Measurements from ENCODE around the gene ZNF609.

Gene ZNF609

GRCh38 chr15:64678126-64678819 lies 217.9 kb downstream of the ZNF609 start:
- DNase-seq: no peak

GRCh38 chr15:64680097-64680496 lies 219.7 kb downstream of the ZNF609 start:
- DNase-seq: no peak

GRCh38 chr15:64681424-64682024 lies 221.1 kb downstream of the ZNF609 start:
- DNase-seq: no peak

GRCh38 chr15:64682255-64682654 lies 221.9 kb downstream of the ZNF609 start:
- DNase-seq: no peak

GRCh38 chr15:64683378-64683777 lies 223.0 kb downstream of the ZNF609 start:
- no peak for DNase-seq

DNA sequence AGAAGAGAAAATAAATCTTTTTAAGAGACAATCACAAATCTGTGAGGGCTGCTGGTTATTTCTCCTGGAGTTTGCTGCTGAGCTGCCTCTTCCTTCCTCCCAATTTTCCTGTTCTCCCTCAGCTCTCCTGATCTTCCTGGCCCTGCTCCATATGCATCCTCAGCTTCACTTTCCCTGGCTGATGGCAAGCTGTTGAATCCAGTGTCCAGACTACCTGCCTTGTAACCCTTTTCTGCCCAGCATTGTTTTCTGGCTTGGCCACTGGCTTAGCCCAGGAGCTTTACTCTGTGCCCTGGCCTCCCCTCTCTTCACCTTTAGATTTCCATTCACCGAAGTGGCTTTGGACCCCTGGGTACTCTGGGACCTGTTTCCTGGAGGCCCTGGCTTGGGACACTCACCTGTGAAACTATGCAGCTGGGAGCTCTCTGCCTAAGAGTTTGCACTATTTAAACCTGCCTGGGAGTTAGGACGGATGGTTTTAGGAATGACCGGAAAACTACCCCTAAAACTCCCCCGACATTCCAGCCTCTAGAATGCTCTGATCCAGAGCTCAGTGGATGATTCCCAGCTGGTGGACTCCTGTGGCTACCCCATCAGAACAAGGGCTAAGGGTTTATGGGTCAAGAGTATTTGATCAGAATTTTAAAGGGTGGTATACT lies 225.0 kb downstream of the ZNF609 start:
- DNase-seq: no peak

DNA sequence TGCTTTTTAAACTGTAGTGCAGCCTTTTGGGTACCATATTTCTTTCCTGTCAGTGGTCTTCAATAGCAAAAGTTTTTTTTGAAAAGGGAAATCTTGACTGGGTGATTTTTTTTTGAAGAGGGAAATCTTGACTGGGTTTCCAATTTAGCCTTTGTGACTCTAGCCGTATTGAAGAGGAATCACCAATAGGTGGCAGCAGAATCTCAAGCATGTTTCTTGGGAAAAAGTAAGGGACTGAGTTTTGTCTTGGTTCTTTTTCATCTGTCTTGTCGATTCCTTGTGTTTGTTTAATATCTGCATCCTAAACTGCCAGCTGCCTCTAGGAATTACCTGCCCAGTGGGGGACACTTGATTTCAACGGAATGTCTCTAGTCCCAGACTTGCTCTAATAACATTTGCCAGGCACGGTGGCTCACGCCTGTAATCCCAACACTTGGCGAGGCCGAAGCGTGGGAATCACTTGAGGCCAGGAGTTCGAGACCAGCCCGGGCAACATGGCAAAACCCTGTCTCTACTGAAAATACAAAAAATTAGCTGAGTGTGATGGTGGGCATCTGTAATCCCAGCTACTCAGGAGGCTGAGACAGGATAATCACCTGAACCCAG lies 225.9 kb downstream of the ZNF609 start:
- DNase-seq: peak in 1 of 2 donors; percentile 20

DNA sequence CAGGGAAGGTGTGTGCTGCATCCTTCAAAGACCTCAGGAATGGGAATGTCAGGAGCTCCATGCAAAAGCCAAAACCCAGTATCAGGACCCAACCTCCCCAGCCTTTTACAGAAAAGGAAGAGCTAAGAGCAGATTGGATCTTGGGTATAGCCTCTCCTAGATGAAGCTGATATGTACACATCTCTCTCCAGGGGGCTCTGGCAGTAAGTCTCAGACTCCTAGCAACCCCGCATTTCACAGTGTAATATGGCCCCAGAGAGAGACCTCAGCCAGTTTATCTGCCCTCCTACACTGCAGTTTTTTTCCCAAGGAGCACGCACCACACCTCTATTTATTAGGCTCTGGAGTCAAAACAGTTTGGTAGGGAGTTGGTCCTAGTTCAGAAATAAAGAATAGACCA lies 226.8 kb downstream of the ZNF609 start:
- no peak for DNase-seq

GRCh38 chr15:64687688-64688087 lies 227.3 kb downstream of the ZNF609 start:
- DNase-seq: no peak

DNA sequence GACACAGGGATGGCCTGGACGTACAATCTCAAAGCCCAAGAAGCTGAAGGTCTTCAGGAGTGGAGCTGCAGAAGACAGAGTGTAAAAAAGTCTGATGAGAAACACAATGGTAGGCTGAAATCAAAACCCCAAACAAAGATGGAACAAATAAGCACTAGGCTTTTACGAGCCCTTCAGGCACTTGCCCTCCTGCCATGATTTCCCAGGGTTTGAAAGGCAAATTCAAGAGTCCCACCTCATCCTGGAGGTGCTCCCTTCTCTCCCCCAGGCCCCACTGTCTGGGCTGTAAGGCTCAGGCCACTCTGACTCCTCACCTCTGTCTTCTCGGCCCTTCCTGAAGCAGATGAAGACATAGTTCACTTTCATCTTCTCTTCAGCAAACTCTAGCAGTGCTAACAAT lies 228.4 kb downstream of the ZNF609 start:
- no peak for DNase-seq

DNA sequence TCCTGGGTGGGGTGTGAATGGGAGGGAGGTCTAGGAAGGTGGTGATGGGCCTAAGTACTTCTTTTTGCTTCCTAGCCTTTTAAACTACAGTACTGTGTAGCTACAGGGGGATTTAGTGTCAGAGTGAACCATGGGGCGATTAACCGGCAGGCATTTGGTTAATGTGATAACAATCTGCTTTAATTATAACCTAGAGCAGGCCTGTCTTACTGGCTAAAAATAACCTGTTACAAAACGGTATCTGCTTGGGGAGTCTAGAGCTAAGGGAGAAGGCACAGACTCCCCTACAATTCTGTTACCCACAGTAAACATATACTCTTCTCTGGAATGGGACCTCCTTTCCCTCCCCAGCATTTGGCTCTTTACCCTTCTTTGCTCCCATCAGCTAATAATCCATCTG lies 229.6 kb downstream of the ZNF609 start:
- DNase-seq: no peak

DNA sequence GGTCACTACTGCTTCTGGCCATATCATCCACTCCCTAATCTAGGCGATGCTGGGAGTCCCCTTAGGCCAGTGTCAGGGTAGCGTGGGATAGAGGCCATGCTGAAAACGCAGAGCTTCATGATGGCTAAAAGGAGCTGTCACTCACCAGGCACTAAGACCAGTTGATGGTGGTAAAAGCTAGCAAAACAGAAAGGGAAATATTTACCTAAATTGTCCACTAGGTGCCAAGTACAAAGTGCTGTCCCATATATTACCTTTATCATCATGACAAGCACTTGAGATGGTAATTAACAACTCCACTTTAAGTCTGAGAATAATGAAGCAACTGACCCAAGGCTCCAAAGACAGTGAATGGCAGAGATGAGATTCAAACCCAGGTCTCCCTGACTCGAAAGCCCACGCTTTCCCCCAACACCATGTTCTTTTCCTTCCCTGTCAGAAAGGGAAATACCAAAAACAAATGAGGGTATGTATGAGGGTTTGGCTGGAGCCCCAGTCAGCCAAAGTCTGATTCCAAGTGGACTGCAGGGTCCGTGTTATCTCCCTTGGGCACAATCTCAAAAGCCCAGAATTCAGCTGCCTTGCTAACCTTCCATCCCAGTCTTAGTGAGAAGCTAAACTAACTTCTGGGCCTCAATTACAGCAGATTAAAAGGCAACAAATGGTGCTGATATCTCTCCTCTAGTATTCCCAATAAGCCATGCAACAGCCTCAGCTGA lies 230.4 kb downstream of the ZNF609 start:
- DNase-seq: no peak

DNA sequence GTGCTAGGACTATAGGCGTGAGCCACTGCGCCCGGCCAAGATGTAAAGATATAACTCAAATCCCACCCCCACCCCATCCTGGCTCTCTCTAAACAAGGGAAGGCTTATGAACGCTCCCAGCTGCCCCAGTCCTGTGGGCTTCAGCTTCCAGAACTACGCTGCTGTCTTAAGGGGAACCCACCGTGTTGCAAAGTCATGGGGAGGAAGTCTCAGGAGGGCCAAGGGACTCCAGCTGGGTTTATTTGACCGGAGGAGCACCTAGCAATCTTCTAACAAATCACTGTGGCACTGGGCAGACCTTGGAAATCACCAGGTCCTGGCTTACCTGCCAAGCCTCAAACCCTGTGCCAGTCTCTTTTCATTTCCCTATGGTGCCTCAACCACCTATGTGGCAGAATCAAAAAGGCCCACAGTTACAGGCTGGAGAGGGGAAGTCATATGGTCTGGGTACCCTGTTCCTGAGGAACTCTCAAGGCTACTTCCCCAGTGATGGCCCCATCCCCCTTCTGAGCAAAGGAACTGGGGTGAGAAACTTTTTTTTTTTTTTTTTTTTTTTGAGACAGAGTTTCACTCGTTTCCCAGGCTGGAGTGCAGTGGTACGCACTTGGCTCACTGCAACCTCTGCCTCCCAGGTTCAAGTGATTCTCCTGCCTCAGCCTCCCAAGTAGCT lies 231.7 kb downstream of the ZNF609 start:
- no peak for DNase-seq

DNA sequence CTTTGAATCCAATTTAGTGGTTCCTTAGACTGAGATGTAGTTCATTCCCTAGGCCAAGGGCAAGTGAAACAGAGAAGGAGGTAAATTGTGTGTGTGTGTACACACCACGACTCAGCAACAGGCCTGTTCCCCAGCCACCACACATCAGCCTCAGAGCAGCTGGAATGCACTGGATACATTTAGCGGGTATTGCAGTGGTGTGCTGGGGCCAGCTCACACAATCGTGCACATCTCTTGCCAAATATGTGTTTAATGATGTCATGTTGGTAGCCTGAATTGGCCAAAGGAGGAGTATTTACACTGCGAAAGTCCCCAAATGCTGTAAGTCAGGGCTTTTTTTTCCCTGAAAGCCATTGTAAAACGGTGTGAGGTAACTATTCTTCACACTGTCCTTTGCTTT lies 232.8 kb downstream of the ZNF609 start:
- DNase-seq: no peak

DNA sequence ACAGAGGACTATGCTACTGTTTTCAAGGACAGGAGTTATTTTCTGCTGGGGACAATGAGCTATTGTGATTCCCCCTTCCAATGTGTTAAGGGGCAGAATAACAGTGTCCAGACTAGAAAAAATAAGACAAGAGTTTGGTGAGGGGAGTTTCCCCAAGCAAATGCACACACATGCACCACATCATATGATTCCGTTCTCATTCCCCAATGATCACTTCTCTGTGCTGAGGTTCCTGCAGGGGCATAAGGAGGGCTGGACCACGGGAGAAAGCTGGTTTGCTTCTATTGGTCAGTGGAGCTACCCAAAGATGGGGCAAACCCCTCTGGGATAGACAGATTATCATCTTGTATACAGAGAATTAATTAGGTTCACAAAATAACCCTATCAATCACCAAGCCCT lies 234.4 kb downstream of the ZNF609 start:
- DNase-seq: no peak

DNA sequence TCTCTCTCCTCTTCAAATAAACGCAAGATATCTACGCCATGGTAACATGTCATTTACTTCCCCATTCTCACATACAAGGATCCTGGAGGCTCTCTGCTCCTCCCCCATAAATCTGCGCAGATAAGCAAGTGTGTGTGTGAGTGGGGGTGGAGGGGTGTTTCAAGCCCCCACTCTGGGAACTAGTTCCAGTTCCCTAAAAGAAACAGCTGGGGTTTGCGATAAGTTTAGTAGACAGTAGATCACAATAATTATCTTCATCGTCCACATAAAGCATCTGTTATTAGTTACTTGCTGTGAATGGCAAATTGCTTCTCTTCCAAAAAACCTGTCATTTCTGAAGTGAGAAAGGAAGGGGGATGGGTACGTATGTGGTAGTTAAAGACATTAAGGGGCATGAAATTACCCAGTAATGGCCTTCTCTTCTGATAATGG lies 235.2 kb downstream of the ZNF609 start:
- no peak for DNase-seq

- no peak for DNase-seq
Measured at GRCh38 chr15:64696481-64696880, 236.1 kb downstream of the ZNF609 start.

DNA sequence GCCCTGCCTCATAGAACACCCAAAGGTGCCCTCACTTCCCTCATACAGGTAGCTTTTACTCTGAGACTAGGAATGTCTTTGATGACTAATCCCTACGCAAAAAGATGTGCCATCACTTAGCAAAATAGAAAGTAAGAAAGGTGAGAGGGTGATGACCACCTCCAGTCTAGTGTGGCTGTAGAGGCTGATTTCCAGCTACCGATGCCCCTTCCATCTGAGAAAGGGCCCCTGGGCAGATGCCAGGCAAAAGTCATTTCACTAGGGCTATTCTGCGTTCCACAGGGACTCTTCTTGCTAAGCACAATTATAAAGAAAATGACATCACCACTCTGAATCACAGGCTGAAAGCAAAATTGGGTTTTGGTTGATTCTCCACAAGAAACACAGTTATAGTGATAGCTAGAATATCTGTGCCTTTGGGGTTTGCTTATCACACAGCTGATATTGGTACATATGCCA lies 237.6 kb downstream of the ZNF609 start:
- DNase-seq: peak; percentile 28 to 35

DNA sequence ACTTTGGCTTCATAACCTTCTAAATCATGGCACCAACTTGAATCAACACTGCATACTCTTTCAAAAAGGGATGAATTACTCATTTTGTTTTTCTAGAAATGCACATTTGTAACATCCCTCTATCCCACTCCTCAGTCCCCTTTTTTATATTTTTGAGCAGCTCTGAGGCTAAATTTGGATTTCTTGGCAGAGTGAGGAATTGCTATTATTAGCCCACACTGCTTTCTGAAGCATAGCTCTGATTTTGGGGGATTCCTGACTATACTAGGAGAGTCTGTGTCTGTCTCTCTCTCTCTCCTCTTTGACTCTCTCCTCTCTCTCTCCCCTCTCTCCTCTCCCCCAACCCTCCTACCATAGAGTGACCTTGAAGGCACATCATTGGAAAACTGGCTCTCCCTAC lies 238.4 kb downstream of the ZNF609 start:
- no peak for DNase-seq

DNA sequence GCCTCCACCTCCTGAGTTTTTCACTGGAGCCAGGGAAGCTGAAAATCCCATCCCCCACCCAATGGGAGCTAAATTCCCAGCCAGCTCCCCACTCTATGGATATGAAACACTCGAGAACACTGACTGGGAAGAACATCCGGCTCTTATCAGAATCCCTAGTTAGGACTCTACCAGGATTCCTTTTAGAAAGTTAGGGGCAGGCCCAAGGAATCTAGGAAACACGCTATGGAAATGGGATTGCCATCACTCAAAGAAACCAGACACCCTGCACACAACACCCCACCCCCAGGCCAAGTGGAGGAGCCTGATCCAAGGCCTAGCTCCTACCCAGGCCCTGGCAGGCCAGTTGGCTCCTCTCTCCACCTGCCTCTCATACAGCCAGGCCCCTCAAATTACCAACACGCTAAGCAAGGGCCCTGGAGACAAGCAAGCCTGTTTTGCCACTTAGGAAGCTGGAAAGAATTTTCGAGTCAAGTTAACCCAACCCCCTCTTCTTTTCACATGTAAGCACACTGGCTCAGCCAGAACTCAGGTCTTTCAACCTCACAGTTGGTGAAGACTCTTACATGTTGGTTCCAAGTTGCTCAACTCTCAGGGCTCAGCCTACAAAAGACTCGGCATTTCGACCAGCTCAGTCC lies 239.5 kb downstream of the ZNF609 start:
- no peak for DNase-seq

- no peak for DNase-seq
Measured at GRCh38 chr15:64701051-64701450, 240.7 kb downstream of the ZNF609 start.
